Smooth muscle cell of the brain vasculature (primary cell): ENCODE results near the gene STK17A.
"Not testable (repeated sequence)": the region's sequence is repeated elsewhere in the genome, so short reads cannot be mapped to it uniquely, and the experiment has no call there.

ENCODE experiments used
- DNase-seq: peaks from one replicate; pipeline ENCODE4 v3.0.0-alpha.2; 2012; ENCODE audit warnings: low read depth, low spot score

The STK17A gene

GRCh38 chr7:43596426-43596825 lies 13.5 kb downstream of the STK17A start:
- DNase-seq = not testable (repeated sequence)

GRCh38 chr7:43600056-43600455 lies 17.1 kb downstream of the STK17A start:
- DNase-seq = no peak

GRCh38 chr7:43602256-43602655 lies 19.3 kb downstream of the STK17A start:
- no peak for DNase-seq

DNA sequence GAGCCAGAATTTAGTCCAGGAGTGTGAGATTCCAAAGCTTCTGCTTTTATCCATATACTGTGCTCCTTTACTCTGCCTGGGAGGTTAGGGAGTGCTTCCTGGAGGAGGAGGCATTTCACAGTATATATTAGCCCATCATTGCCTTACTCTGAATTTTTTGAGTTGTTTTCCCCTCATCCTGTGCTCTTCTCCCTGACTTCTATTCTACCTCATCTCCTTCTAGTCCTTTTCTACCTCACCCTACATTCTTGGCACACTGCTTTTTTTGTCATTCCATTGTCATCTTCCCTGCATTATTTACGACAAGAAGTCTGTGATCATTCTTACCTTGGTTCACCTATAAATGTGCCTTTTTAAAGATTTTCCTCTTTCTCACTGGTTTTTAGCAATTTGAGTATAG lies 21.3 kb downstream of the STK17A start:
- no peak for DNase-seq

GRCh38 chr7:43609097-43609496 lies 26.2 kb downstream of the STK17A start:
- DNase-seq = no peak

DNA sequence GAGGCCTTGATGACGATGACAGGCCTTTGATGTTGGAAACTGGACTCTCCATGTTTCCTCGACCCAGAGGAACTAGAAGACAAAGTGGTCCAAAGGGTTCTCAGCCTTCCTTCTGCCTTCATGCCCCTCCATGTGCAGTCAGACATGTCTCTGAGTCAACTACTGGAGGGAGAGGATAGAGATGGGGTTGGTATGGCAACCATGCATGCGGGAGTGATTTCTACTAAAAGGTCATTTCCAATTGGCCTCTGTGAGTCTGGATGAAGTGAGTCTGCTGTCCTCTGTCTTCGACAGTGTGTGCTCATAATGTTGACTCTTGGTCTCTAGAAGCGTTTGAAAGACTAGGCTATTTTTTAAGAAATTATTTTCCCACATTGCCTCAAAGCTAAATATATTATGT lies 29.2 kb downstream of the STK17A start:
- DNase-seq = no peak

- peak; percentile 4 for DNase-seq
Observed at GRCh38 chr7:43612599-43613589, 30.0 kb downstream of the STK17A start.

- no peak for DNase-seq
Observed at GRCh38 chr7:43615558-43616145, 32.7 kb downstream of the STK17A start.

- no peak for DNase-seq
Observed at GRCh38 chr7:43616977-43617376, 34.1 kb downstream of the STK17A start.

- no peak for DNase-seq
Observed at GRCh38 chr7:43618073-43618472, 35.2 kb downstream of the STK17A start.

- DNase-seq = no peak
Observed at GRCh38 chr7:43619213-43620012, 36.5 kb downstream of the STK17A start.

GRCh38 chr7:43621729-43622448 lies 39.0 kb downstream of the STK17A start:
- no peak for DNase-seq

- DNase-seq = no peak
Observed at GRCh38 chr7:43624156-43624555, 41.2 kb downstream of the STK17A start.

- DNase-seq = no peak
Observed at GRCh38 chr7:43625453-43625852, 42.5 kb downstream of the STK17A start.

GRCh38 chr7:43625980-43626379 lies 43.1 kb downstream of the STK17A start:
- no peak for DNase-seq

DNA sequence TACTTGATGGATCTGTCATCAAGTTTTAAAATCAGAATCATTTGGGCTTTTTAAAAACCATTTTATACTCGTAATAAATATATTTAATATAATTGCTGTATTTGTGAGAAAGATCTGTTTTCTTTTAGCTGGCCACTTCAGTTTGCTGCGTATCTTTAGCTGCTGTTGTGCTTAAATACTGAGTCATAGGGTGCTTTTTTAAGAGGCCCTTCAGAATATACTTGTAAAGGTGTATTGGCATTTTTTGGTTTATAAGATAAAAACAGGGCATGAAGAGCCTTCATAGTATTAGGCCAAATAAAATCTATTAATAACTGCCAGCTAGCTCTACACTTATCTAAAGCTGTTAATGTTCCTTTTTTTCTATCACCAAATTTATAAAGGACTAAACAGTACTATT lies 43.8 kb downstream of the STK17A start:
- no peak for DNase-seq

DNA sequence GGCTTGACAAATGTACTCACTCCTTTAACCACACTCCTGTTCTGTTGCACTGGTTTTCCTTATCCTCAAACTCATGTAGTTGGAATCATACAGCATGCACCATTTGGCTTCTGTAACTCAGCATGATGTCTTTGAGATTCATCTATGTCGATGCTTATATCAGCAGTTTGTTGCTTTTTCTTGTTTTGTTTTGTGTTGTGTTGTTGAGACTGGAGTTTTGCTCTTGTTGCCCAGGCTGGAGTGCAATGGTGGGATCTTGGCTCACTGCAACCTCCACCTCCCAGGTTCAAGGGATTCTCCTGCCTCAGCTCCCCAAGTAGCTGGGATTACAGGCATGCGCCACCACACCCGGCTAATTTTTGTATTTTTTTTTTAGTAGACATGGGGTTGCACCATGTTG lies 44.9 kb downstream of the STK17A start:
- DNase-seq = not testable (repeated sequence)

DNA sequence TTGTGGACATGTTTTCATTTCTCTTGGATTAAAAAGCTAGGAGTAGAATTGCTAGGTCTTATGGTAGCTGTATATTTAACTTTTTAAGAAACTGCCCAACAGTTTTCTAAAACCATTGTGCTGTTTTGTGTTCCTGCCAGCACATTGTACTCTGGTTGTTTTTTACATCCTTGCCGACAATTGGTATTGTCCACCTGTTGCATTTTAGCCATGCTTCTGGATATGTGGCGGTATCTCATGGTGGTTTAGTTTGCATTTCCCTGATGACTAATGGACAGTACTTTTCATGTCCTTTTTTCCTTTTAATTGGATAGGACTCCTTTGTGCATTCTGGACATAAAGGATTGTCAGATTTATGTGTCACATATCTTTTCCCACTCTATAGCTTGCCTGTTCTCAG lies 45.5 kb downstream of the STK17A start:
- no peak for DNase-seq

GRCh38 chr7:43629857-43630256 lies 46.9 kb downstream of the STK17A start:
- no peak for DNase-seq

DNA sequence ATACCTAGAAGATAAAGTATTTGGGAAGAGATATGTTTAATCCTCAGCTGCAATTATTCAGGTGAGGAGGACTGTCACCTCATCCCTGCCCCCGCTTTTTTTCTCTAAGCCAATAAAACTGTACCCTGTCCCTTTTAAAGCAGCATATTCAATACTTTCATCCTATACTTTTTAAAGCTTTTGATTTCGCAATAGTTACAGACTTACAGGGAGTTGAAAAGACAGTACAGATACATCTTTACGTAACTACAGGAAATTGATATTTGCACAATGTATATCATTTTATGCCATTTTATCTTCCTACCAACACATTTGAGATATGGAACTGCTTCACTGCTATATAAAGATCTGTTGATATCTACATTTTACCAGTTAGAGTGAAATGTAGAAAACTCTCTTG lies 47.6 kb downstream of the STK17A start:
- DNase-seq = no peak

DNA sequence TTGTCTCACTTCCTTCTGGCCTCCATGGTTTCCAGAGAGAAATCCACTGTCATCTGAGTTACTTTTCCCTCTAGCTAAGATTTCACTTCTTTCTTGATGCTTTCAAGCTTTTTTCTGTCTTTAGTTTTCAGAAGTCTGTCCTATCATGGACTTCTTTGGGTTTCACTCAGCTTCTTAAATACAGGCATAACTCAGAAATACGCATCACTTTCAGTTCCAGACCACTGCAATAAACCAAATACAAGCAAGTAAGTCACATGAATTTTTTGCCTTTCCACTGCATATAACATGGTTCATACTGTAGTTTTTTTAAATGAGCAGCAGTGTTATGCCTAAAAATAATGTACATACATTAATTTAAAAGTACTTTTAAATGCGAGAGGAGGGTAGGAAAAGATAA lies 48.7 kb downstream of the STK17A start:
- DNase-seq = no peak

GRCh38 chr7:43632746-43633145 lies 49.8 kb downstream of the STK17A start:
- DNase-seq = no peak
